K562 (cell line): ENCODE results near the gene TNRC6B. TPM values are rescaled to one million over a fixed set of nuclear protein-coding genes. Genes with fewer than 3 reads are reported as not detected.

Experiments
- ATAC-seq: fragments of 200-7000 bp; cut with Tn5 transposase; 3 replicates; pipeline ENCODE4 v1.9.1; 2020; ENCODE audit warnings: moderate library complexity
- BruUV-seq: library from RNA; stranded (reverse); fragments of 400-500 nt; replicated peaks from 2 replicates; lab custom pipeline; 2021; lab: Mats Ljungman, UMichigan
- CTCF ChIA-PET: fragments of 300-600 bp; formaldehyde crosslinking; extraction: SDS; loops from one replicate; lab custom pipeline; 2021; ENCODE audit warnings: low intra/inter-chr PET ratio; lab: Yijun Ruan, JAX
- POLR2A ChIA-PET: fragments of 300-600, 350-650 bp; sonication (Branson Sonifier 250); formaldehyde crosslinking; extraction: SDS; loops from one replicate; lab custom pipeline; 2021; ENCODE audit warnings: antibody characterized with exemption, inconsistent platforms; lab: Yijun Ruan, JAX
- DNase-seq, 4 experiments: peaks; one replicate each; pipeline versions ENCODE4 v3.0.0 to v3.0.0-alpha.2; 2011 to 2018; ENCODE audit warnings: low spot score in 3 of 4, mixed read lengths in 3 of 4; ENCODE audit errors: extremely low read depth in 1 of 4
- FAIRE-seq: peaks from 2 replicates; lab custom pipeline; 2011; peaks lifted over from hg19 to GRCh38; lab: Jason Lieb, UNC
- H2AFZ ChIP-seq: 2 replicates; pipeline ENCODE4 v1.6.0; 2011; ENCODE audit warnings: low read depth, low read length, control low read depth, inconsistent platforms
- H3K27ac ChIP-seq: fragments of 200-600 bp; 3 replicates; pipeline ENCODE4 v1.8.0; 2011; ENCODE audit warnings: low read depth, mild to moderate bottlenecking, control low read depth, inconsistent platforms, low read length, moderate library complexity, mixed read lengths; ENCODE audit errors: extremely low read depth
- H3K27me3 ChIP-seq, 2 experiments: fragments of 300-600 bp in 1 of 2; 2 replicates in 1 of 2; 3 replicates in 1 of 2; pipeline versions ENCODE4 v1.6.0 to v1.8.0; 2011; ENCODE audit warnings: inconsistent platforms in 2 of 2, low read length in 2 of 2, mild to moderate bottlenecking in 1 of 2, mixed read lengths in 1 of 2, moderate library complexity in 1 of 2; ENCODE audit not compliant: control insufficient read depth in 2 of 2, insufficient read depth in 2 of 2
- H3K36me3 ChIP-seq: fragments of 300-600 bp; 3 replicates; pipeline ENCODE4 v1.8.0; 2011; ENCODE audit warnings: mild to moderate bottlenecking, low read length, inconsistent platforms; ENCODE audit not compliant: control insufficient read depth, insufficient read depth
- H3K4me1 ChIP-seq, 2 experiments: fragments of 200-600 bp in 1 of 2; replicated peaks in 1 of 2; 2 replicates in 1 of 2; 3 replicates in 1 of 2; pipeline versions ENCODE4 v1.5.1 to v1.8.0; 2011; ENCODE audit warnings: inconsistent platforms in 2 of 2, low read length in 2 of 2, mild to moderate bottlenecking in 1 of 2, mixed read lengths in 1 of 2, moderate library complexity in 1 of 2; ENCODE audit not compliant: control insufficient read depth in 2 of 2, insufficient read depth in 2 of 2
- H3K4me2 ChIP-seq: 2 replicates; pipeline ENCODE4 v1.6.1; 2011; ENCODE audit warnings: low read length, control low read depth, inconsistent platforms, mixed read lengths; ENCODE audit not compliant: insufficient read depth
- H3K4me3 ChIP-seq: fragments of 200-600 bp; sonication (generic), shearing (Covaris generic); 2 replicates; pipeline ENCODE4 v1.5.1; 2016; ENCODE audit warnings: control low read depth, inconsistent platforms
- H3K79me2 ChIP-seq: fragments of 200-600 bp; 3 replicates; pipeline ENCODE4 v1.8.0; 2011; ENCODE audit warnings: low read length, inconsistent platforms; ENCODE audit not compliant: control insufficient read depth, insufficient read depth
- H3K9ac ChIP-seq, 2 experiments: 2 replicates each; pipeline versions ENCODE4 v1.6.0 to v1.6.1; 2011; ENCODE audit warnings: low read depth in 2 of 2, low read length in 2 of 2, control low read depth in 1 of 2, inconsistent platforms in 1 of 2, mild to moderate bottlenecking in 1 of 2, mixed read lengths in 1 of 2; ENCODE audit not compliant: insufficient read depth in 1 of 2
- H3K9me1 ChIP-seq: one replicate; pipeline ENCODE4 v1.6.0; 2011; ENCODE audit warnings: inconsistent platforms, mild to moderate bottlenecking, low read length, moderate library complexity; ENCODE audit not compliant: control insufficient read depth, insufficient read depth
- H3K9me3 ChIP-seq: replicated peaks from 2 replicates; pipeline ENCODE4 v1.5.1; 2011; ENCODE audit warnings: low read depth, low read length, inconsistent platforms; ENCODE audit not compliant: control insufficient read depth, insufficient read depth
- H4K20me1 ChIP-seq: replicated peaks from 2 replicates; pipeline ENCODE4 v1.6.1; 2011; ENCODE audit warnings: low read length, inconsistent platforms, mixed read lengths; ENCODE audit not compliant: control insufficient read depth, insufficient read depth
- ARID1B ChIP-seq: fragments of 450-650 bp; IDR thresholded peaks from 2 replicates; pipeline ENCODE4 v1.6.1; 2016; ENCODE audit warnings: antibody characterized with exemption, mild to moderate bottlenecking, inconsistent platforms
- ATF1 ChIP-seq, 2 experiments: fragments of 450-650 bp in 1 of 2; IDR thresholded peaks; 2 replicates each; pipeline ENCODE4 v1.6.1; 2016; ENCODE audit warnings: missing compliant biosample characterization in 1 of 2, missing genetic modification characterization in 1 of 2
- CGGBP1 ChIP-seq: fragments of 250-450 bp; sonication (Bioruptor Pico); IDR thresholded peaks from 2 replicates; pipeline ENCODE4 v1.9.0; 2021; ENCODE audit warnings: mild to moderate bottlenecking
- ETS2 ChIP-seq: IDR thresholded peaks from 2 replicates; pipeline ENCODE4 v1.6.1; 2016; ENCODE audit warnings: borderline replicate concordance, missing genetic modification characterization, mild to moderate bottlenecking, moderate library complexity, missing compliant biosample characterization; ENCODE audit not compliant: poor library complexity, severe bottlenecking
- EWSR1 ChIP-seq: fragments of 450-650 bp; IDR thresholded peaks from 2 replicates; pipeline ENCODE4 v1.6.1; 2018; ENCODE audit warnings: borderline replicate concordance, mild to moderate bottlenecking, low read depth, moderate library complexity; ENCODE audit not compliant: partially characterized antibody
- FOXA3 ChIP-seq, 2 experiments: fragments of 450-650 bp in 1 of 2; sonication (generic) in 1 of 2; formaldehyde crosslinking; IDR thresholded peaks in 1 of 2; conservative IDR thresholded peaks in 1 of 2; 2 replicates each; pipeline versions ENCODE4 v1.4.0 to v1.8.0; 2020 to 2022; ENCODE audit warnings: mild to moderate bottlenecking in 2 of 2, missing genetic modification reagents in 1 of 2
- HDAC6 ChIP-seq: IDR thresholded peaks from 2 replicates; pipeline ENCODE4 v1.6.1; 2012; ENCODE audit warnings: low read depth, mild to moderate bottlenecking, control low read depth, inconsistent platforms, low read length, moderate library complexity
- ILF3 ChIP-seq: fragments of 450-650 bp; IDR thresholded peaks from 2 replicates; pipeline ENCODE4 v1.6.1; 2018; ENCODE audit warnings: antibody characterized with exemption, mild to moderate bottlenecking, moderate library complexity, borderline replicate concordance
- KDM1A ChIP-seq, 2 experiments: fragments of 450-650 bp; IDR thresholded peaks; 2 replicates each; pipeline ENCODE4 v1.6.1; 2016; ENCODE audit warnings: mild to moderate bottlenecking in 2 of 2
- MCM5 ChIP-seq: fragments of 450-650 bp; IDR thresholded peaks from 2 replicates; pipeline ENCODE4 v1.6.1; 2016; ENCODE audit warnings: low read depth
- MEIS2 ChIP-seq: fragments of 450-650 bp; IDR thresholded peaks from 2 replicates; pipeline ENCODE4 v1.6.1; 2014; ENCODE audit warnings: mild to moderate bottlenecking; ENCODE audit not compliant: partially characterized antibody
- NR3C1 ChIP-seq: sonication (generic); formaldehyde crosslinking; IDR thresholded peaks from 2 replicates; pipeline ENCODE4 v1.8.1; 2022; ENCODE audit warnings: missing genetic modification reagents
- PHF21A ChIP-seq: fragments of 450-650 bp; IDR thresholded peaks from 2 replicates; pipeline ENCODE4 v1.6.1; 2017; ENCODE audit warnings: low read depth, borderline replicate concordance
- TFAP4 ChIP-seq: sonication (generic); formaldehyde crosslinking; IDR thresholded peaks from 2 replicates; pipeline ENCODE4 v1.8.0; 2022; ENCODE audit warnings: missing genetic modification reagents, mild to moderate bottlenecking, moderate library complexity, borderline replicate concordance
- WHSC1 ChIP-seq: IDR thresholded peaks from one replicate; pipeline ENCODE4 v1.6.1; 2012; ENCODE audit warnings: low read length, control low read depth, inconsistent platforms
- ZBTB1 ChIP-seq: sonication (generic); formaldehyde crosslinking; IDR thresholded peaks from 2 replicates; pipeline ENCODE4 v1.8.1; 2023; ENCODE audit warnings: missing genetic modification reagents, low read depth, mild to moderate bottlenecking, borderline replicate concordance
- WGBS: fragments of 100-300 bp; shearing (Covaris generic); methylation state at CpG from one replicate; pipeline ENCODE4 v1.1.6; 2016; ENCODE audit warnings: low coverage, mixed read lengths; ENCODE audit not compliant: insufficient coverage; ENCODE audit errors: missing lambda C conversion rate; 5-methylcytosine and 5-hydroxymethylcytosine counted together
- in situ Hi-C: fragments of 300-500 bp; cut with MboI; formaldehyde crosslinking; loops from 4 replicates; pipeline ENCODE4 v1.15.0; 2018; ENCODE audit warnings: inconsistent platforms, mixed read lengths
- intact Hi-C: fragments of 100-400 bp; cut with micrococcal nuclease; formaldehyde crosslinking; loops from 2 replicates; pipeline ENCODE4 v1.14.2; 2022
- polyA plus RNA-seq, 8 experiments: library from polyadenylated mRNA; depleted of rRNA in 4 of 8; stranded (reverse) in 5 of 8; unstranded in 3 of 8; fragments of >200 nt; fragmentation: Nextera tagmentation in 2 of 8; fragmentation: Illumina TruSeq in 1 of 8; extraction: Ambion mirVana in 2 of 8; extraction: Trizol in 1 of 8; gene quantifications; 2 replicates each; pipeline versions ENCODE4 v1.2.1 to v1.2.3, GENCODE V29; 2011 to 2014; ENCODE audit warnings: inconsistent platforms in 1 of 8, missing spikeins in 1 of 8
- total RNA-seq, 7 experiments: library from RNA; depleted of rRNA in 6 of 7; stranded (reverse); fragments of >200 nt in 6 of 7; fragmentation: Illumina TruSeq in 2 of 7; extraction: Trizol in 2 of 7; gene quantifications; 2 replicates each; pipeline versions ENCODE4 v1.2.1 to v1.2.3, GENCODE V29; 2011 to 2021; ENCODE audit warnings: low replicate concordance in 1 of 7
- TF ChIP-seq, protein P1 (sequence below): fragments of 450-650 bp; IDR thresholded peaks from 2 replicates; pipeline ENCODE4 v1.6.1; 2018; ENCODE audit warnings: mild to moderate bottlenecking, low read depth; ENCODE audit not compliant: partially characterized antibody
- TF ChIP-seq, protein P2 (sequence below): fragments of 450-650 bp; IDR thresholded peaks from 2 replicates; pipeline ENCODE4 v1.6.1; 2016; ENCODE audit warnings: antibody characterized with exemption

Gene TNRC6B
- total and polyA plus RNA-seq, 9 of the 15 experiments (the other 6 are each of a cell fraction or from before 2014, with no cell fraction given), result 0.96 to 18.8 (median 10.8) TPM

DNA sequence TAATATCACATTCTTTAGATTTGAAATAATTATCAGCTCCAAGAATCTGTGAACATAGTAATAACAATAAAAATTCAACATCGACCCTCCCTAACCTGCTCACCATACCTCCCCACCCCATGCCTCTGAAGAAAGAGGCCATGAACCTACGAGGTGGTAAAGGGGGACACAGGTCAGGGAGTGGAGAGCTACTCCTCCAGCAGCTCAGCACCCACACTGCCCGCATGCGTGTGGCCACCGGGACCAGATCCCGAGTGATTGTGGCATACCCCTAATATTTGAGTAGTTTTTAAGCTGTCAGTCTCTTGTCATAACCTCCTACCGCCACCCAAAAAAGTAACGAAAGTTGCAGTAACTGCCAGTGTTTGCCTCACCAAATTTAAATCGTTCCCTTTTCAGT lies 151.7 kb downstream of the TNRC6B start:
- H3K27me3 ChIP-seq, result no peaks in the 10 kb centered on the region
- CTCF ChIA-PET, result interaction anchor here (0.6 kb wide), 1 partner anchor 283 kb away, joined by 9 read pairs; no protein-coding TSS in a partner anchor
- no peaks in the 10 kb centered on the region for H3K9me1 ChIP-seq
- H2AFZ ChIP-seq, result no peak overlapping the region
- H3K79me2 ChIP-seq, result no peaks in the 10 kb centered on the region
- peak; percentile 70 for ATAC-seq
- intact Hi-C loops (no loop called here), in situ Hi-C loops (no loop called here)
- peak overlapping the region; percentile 71 for H3K4me2 ChIP-seq
- peaks cover 5% of the 10 kb centered on the region for H4K20me1 ChIP-seq
- peaks cover 7 to 27% of the 10 kb centered on the region in 2 experiments; a peak in 4 of 5 replicates for H3K4me1 ChIP-seq
- no peak overlapping the region for H3K4me3 ChIP-seq
- H3K36me3 ChIP-seq, result peaks cover 6% of the 10 kb centered on the region
- no peaks in the 10 kb centered on the region for H3K9me3 ChIP-seq
- DNase-seq, result peak in 1 of 4 experiments; percentile 28
- no TSS peak for BruUV-seq
- peak overlapping the region in 1 of 2 experiments; percentile 84; a peak in 2 of 4 replicates for H3K9ac ChIP-seq
- no peak for FAIRE-seq
- POLR2A ChIA-PET, result interaction anchor here (0.6 to 1.5 kb wide), 6 partner anchors 8 to 702 kb away, joined by 3 to 5 read pairs (median 3); no protein-coding TSS in a partner anchor
- WGBS, result 7% methylated on average over 9 of the region's 9 CpGs
- peak overlapping the region; percentile 62; the same call in 2 of the 3 replicates for H3K27ac ChIP-seq
- TF ChIP-seq WHSC1 (no peak), MCM5 (no peak), NR3C1 (CRISPR knock-in tag) (no peak), FOXA3 (CRISPR knock-in tag; conservative IDR thresholded peaks at IDR 0.05 in 1 of 2, IDR thresholded peaks at IDR 0.05 in 1 of 2) (no peak), ILF3 (no peak), ATF1 (CRISPR knock-in tag; IDR thresholded peaks at IDR 0.05) (no peak), ATF1 (tag; IDR thresholded peaks at IDR 0.05) (0 out of 2 replicates have a peak, but pooled peaks have one; percentile 11), CGGBP1 (CRISPR knock-in tag) (no peak), ZBTB1 (no peak), ETS2 (tag) (no peak), EWSR1 (no peak), ARID1B (no peak), MEIS2 (no peak), HDAC6 (no peak), PHF21A (no peak), KDM1A (IDR thresholded peaks at IDR 0.05) (no peak), TFAP4 (CRISPR knock-in tag) (peak; percentile 22; the same call in 1 of the 2 replicates)
- TF ChIP-seq, protein P1, sequence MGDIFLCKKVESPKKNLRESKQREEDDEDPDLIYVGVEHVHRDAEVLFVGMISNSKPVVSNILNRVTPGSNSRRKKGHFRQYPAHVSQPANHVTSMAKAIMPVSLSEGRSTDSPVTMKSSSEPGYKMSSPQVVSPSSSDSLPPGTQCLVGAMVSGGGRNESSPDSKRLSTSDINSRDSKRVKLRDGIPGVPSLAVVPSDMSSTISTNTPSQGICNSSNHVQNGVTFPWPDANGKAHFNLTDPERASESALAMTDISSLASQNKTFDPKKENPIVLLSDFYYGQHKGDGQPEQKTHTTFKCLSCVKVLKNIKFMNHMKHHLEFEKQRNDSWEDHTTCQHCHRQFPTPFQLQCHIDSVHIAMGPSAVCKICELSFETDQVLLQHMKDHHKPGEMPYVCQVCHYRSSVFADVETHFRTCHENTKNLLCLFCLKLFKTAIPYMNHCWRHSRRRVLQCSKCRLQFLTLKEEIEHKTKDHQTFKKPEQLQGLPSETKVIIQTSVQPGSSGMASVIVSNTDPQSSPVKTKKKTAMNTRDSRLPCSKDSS, result no peak
- TF ChIP-seq, protein P2, sequence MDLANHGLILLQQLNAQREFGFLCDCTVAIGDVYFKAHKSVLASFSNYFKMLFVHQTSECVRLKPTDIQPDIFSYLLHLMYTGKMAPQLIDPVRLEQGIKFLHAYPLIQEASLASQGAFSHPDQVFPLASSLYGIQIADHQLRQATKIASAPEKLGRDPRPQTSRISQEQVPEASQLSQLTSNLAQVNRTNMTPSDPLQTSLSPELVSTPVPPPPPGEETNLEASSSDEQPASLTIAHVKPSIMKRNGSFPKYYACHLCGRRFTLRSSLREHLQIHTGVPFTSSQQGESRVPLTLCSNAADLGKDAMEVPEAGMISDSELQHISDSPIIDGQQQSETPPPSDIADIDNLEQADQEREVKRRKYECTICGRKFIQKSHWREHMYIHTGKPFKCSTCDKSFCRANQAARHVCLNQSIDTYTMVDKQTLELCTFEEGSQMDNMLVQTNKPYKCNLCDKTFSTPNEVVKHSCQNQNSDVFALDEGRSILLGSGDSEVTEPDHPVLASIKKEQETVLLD, result 0 out of 2 replicates have a peak, but pooled peaks have one; percentile 22
